Measurements from ENCODE around the gene DNAJC22.

DNA sequence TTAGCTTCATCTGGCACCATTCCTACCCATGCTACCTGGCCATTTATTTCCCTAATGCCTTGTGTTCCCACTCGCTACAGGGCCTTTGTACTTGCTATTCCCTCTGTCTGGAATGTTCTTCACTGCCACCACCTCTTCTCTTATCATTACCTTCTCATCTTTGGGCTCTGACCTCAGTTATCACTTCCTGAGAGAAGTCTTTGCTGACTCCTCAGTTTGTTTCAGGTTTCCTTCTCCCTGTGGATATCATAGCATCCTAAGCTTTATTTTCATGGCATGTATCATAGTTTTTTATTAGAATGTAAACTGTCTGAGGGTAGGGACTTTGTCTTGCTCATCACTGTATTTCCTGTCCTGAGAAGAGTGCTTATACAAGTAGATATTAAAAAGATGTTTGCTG is 50.3 kb downstream of the DNAJC22 start:
- no peak for TF ChIP-seq ZBTB33 (IDR thresholded peaks at IDR 0.05; ENCODE audit: borderline replicate concordance, low read depth)
- TF ChIP-seq TAF1 (IDR thresholded peaks at IDR 0.05; ENCODE audit: borderline replicate concordance, low read depth, low read length) = no peak
- TF ChIP-seq, protein P1, sequence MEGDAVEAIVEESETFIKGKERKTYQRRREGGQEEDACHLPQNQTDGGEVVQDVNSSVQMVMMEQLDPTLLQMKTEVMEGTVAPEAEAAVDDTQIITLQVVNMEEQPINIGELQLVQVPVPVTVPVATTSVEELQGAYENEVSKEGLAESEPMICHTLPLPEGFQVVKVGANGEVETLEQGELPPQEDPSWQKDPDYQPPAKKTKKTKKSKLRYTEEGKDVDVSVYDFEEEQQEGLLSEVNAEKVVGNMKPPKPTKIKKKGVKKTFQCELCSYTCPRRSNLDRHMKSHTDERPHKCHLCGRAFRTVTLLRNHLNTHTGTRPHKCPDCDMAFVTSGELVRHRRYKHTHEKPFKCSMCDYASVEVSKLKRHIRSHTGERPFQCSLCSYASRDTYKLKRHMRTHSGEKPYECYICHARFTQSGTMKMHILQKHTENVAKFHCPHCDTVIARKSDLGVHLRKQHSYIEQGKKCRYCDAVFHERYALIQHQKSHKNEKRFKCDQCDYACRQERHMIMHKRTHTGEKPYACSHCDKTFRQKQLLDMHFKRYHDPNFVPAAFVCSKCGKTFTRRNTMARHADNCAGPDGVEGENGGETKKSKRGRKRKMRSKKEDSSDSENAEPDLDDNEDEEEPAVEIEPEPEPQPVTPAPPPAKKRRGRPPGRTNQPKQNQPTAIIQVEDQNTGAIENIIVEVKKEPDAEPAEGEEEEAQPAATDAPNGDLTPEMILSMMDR (IDR thresholded peaks at IDR 0.05) = no peak
- TF ChIP-seq PBX3 (IDR thresholded peaks at IDR 0.05) = no peak
- TF ChIP-seq RAD21 (IDR thresholded peaks at IDR 0.05; ENCODE audit: low read length) = no peak
- no peak for TF ChIP-seq RCOR1 (IDR thresholded peaks at IDR 0.05; ENCODE audit: low read length)

Measured in SK-N-SH (cell line).